HEK293 (cell line): Measurements from ENCODE around the gene FBXL15.

Experiments
- EGR2 ChIP-seq: fragments of 450-650 bp; formaldehyde crosslinking; IDR thresholded peaks from 2 replicates; pipeline ENCODE4 v1.5.1; 2016; ENCODE audit warnings: low read depth, missing biosample characterization, missing genetic modification characterization
- FEZF1 ChIP-seq: fragments of 450-650 bp; formaldehyde crosslinking; IDR thresholded peaks from 2 replicates; pipeline ENCODE4 v1.5.1; 2016; ENCODE audit warnings: missing biosample characterization, missing genetic modification characterization
- GFI1B ChIP-seq: fragments of 450-650 bp; formaldehyde crosslinking; IDR thresholded peaks from 2 replicates; pipeline ENCODE4 v1.5.1; 2016; ENCODE audit warnings: missing biosample characterization, missing genetic modification characterization
- GLIS2 ChIP-seq: fragments of 450-650 bp; formaldehyde crosslinking; IDR thresholded peaks from 2 replicates; pipeline ENCODE4 v1.5.1; 2016; ENCODE audit warnings: missing biosample characterization, missing genetic modification characterization
- HOXC10 ChIP-seq: sonication (generic); formaldehyde crosslinking; IDR thresholded peaks from 2 replicates; pipeline ENCODE4 v1.8.1; 2023; ENCODE audit warnings: mild to moderate bottlenecking, missing genetic modification reagents
- HOXD13 ChIP-seq: sonication (generic); formaldehyde crosslinking; IDR thresholded peaks from 2 replicates; pipeline ENCODE4 v1.8.0; 2022; ENCODE audit warnings: missing genetic modification reagents, borderline replicate concordance
- MZF1 ChIP-seq: fragments of 450-650 bp; formaldehyde crosslinking; IDR thresholded peaks from 2 replicates; pipeline ENCODE4 v1.5.1; 2017; ENCODE audit warnings: missing biosample characterization, missing genetic modification characterization, borderline replicate concordance
- SP3 ChIP-seq: fragments of 450-650 bp; formaldehyde crosslinking; IDR thresholded peaks from 2 replicates; pipeline ENCODE4 v1.5.1; 2016; ENCODE audit warnings: missing biosample characterization, missing genetic modification characterization
- ZBTB7A ChIP-seq: fragments of 450-650 bp; formaldehyde crosslinking; IDR thresholded peaks from 2 replicates; pipeline ENCODE4 v1.5.1; 2016; ENCODE audit warnings: low read depth, missing biosample characterization, missing genetic modification characterization
- ZFP3 ChIP-seq: fragments of 450-650 bp; formaldehyde crosslinking; IDR thresholded peaks from 2 replicates; pipeline ENCODE4 v1.5.1; 2016; ENCODE audit warnings: low read depth, missing biosample characterization, missing genetic modification characterization
- ZFP41 ChIP-seq: fragments of 450-650 bp; formaldehyde crosslinking; IDR thresholded peaks from 2 replicates; pipeline ENCODE4 v1.5.1; 2016; ENCODE audit warnings: missing biosample characterization, missing genetic modification characterization, borderline replicate concordance
- ZNF146 ChIP-seq: fragments of 450-650 bp; formaldehyde crosslinking; IDR thresholded peaks from 2 replicates; pipeline ENCODE4 v1.5.1; 2016; ENCODE audit warnings: missing biosample characterization, missing genetic modification characterization
- ZNF2 ChIP-seq: fragments of 450-650 bp; formaldehyde crosslinking; IDR thresholded peaks from 2 replicates; pipeline ENCODE4 v1.5.1; 2016; ENCODE audit warnings: missing biosample characterization, missing genetic modification characterization
- ZNF23 ChIP-seq: fragments of 450-650 bp; formaldehyde crosslinking; IDR thresholded peaks from 2 replicates; pipeline ENCODE4 v1.5.1; 2016; ENCODE audit warnings: missing biosample characterization, missing genetic modification characterization, borderline replicate concordance
- ZNF266 ChIP-seq: fragments of 450-650 bp; formaldehyde crosslinking; IDR thresholded peaks from 2 replicates; pipeline ENCODE4 v1.5.1; 2016; ENCODE audit warnings: missing biosample characterization, missing genetic modification characterization, low read depth
- ZNF292 ChIP-seq: fragments of 450-650 bp; formaldehyde crosslinking; IDR thresholded peaks from 2 replicates; pipeline ENCODE4 v1.5.1; 2016; ENCODE audit warnings: low read depth, missing biosample characterization, missing genetic modification characterization, borderline replicate concordance
- ZNF335 ChIP-seq: fragments of 450-650 bp; formaldehyde crosslinking; conservative IDR thresholded peaks from 2 replicates; pipeline ENCODE4 v1.5.1; 2016; ENCODE audit warnings: missing biosample characterization, missing genetic modification characterization
- ZNF394 ChIP-seq: fragments of 450-650 bp; formaldehyde crosslinking; IDR thresholded peaks from 2 replicates; pipeline ENCODE4 v1.5.1; 2016; ENCODE audit warnings: missing biosample characterization, missing genetic modification characterization, mild to moderate bottlenecking, moderate library complexity, borderline replicate concordance
- ZNF423 ChIP-seq: fragments of 450-650 bp; formaldehyde crosslinking; IDR thresholded peaks from 2 replicates; pipeline ENCODE4 v1.5.1; 2016; ENCODE audit warnings: missing biosample characterization, missing genetic modification characterization
- ZNF433 ChIP-seq: fragments of 450-650 bp; formaldehyde crosslinking; IDR thresholded peaks from 2 replicates; pipeline ENCODE4 v1.5.1; 2016; ENCODE audit warnings: missing biosample characterization, missing genetic modification characterization, low read depth
- ZNF549 ChIP-seq: fragments of 450-650 bp; IDR thresholded peaks from 2 replicates; pipeline ENCODE4 v1.5.1; 2018; ENCODE audit warnings: missing biosample characterization, missing genetic modification characterization, mild to moderate bottlenecking, inconsistent platforms, moderate library complexity
- ZNF571 ChIP-seq: fragments of 450-650 bp; formaldehyde crosslinking; IDR thresholded peaks from 2 replicates; pipeline ENCODE4 v1.5.0; 2017; ENCODE audit warnings: missing biosample characterization, missing genetic modification characterization
- ZNF610 ChIP-seq: fragments of 450-650 bp; formaldehyde crosslinking; IDR thresholded peaks from 2 replicates; pipeline ENCODE4 v1.5.1; 2016; ENCODE audit warnings: missing biosample characterization, missing genetic modification characterization, borderline replicate concordance
- ZNF701 ChIP-seq: fragments of 450-650 bp; formaldehyde crosslinking; IDR thresholded peaks from 2 replicates; pipeline ENCODE4 v1.5.1; 2016; ENCODE audit warnings: missing biosample characterization, missing genetic modification characterization
- ZNF776 ChIP-seq: fragments of 450-650 bp; formaldehyde crosslinking; IDR thresholded peaks from 2 replicates; pipeline ENCODE4 v1.5.0; 2017; ENCODE audit warnings: missing biosample characterization, missing genetic modification characterization, borderline replicate concordance
- ZNF792 ChIP-seq: fragments of 450-650 bp; formaldehyde crosslinking; IDR thresholded peaks from 2 replicates; pipeline ENCODE4 v1.5.1; 2016; ENCODE audit warnings: missing biosample characterization, missing genetic modification characterization
- ZNF830 ChIP-seq: fragments of 450-650 bp; IDR thresholded peaks from 2 replicates; pipeline ENCODE4 v1.5.0; 2018; ENCODE audit warnings: missing biosample characterization, missing genetic modification characterization, low read depth, mild to moderate bottlenecking, moderate library complexity
- TF ChIP-seq, protein P1 (sequence below): fragments of 450-650 bp; formaldehyde crosslinking; IDR thresholded peaks from 2 replicates; pipeline ENCODE4 v1.5.1; 2016; ENCODE audit warnings: missing biosample characterization, missing genetic modification characterization
- TF ChIP-seq, protein P2 (sequence below): fragments of 450-650 bp; formaldehyde crosslinking; IDR thresholded peaks from 2 replicates; pipeline ENCODE4 v1.5.1; 2016; ENCODE audit warnings: missing biosample characterization, missing genetic modification characterization
- TF ChIP-seq, protein P3 (sequence below): fragments of 450-650 bp; formaldehyde crosslinking; IDR thresholded peaks from 2 replicates; pipeline ENCODE4 v1.5.1; 2016; ENCODE audit warnings: missing biosample characterization, missing genetic modification characterization
- TF ChIP-seq, protein P4 (sequence below): fragments of 450-650 bp; formaldehyde crosslinking; IDR thresholded peaks from 2 replicates; pipeline ENCODE4 v1.5.0; 2017; ENCODE audit warnings: missing biosample characterization, missing genetic modification characterization, borderline replicate concordance

Gene FBXL15

DNA sequence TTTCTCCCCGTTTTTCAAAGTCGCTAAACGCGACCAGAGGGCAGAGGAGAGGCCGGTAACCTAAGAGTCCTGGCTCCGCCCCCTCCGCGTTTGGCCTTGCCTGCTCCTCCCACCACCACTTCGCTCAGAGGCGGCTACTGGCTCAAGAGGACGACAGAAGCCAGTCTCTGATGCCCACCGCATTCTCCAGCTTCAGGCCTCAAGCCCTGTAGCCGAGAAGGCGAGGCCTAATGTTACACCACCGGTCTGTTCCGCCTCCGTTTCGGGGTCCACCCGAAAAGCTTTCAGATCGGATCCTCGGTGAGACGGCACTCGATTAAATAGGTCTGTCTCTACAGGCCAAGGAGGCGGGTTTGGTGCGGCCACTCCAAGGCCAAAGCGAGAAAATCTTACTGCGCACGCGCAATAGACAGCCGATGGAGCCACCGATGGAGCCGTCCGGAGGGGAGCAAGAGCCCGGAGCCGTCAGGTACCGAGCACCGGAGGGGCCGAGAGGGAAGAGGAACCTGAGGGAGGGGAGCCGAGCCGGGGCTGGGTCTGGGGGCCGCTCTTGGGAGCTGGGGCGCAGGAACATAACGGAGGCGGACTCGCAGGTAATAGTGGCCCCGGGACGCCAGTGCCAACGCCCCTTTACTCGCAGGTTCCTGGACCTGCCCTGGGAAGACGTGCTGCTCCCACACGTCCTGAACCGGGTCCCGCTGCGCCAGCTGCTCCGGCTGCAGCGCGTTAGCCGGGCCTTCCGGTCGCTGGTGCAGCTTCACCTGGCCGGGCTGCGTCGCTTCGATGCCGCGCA, at the start of gene FBXL15 (continued):
- TF ChIP-seq ZFP3 (tag by site-specific recombination) (peak; percentile 80), ZFP41 (tag by site-specific recombination) (no peak), ZNF146 (tag by site-specific recombination) (peak; percentile 67; the same call in 1 of the 2 replicates), ZBTB7A (tag by site-specific recombination) (peak; percentile 93), FEZF1 (peak; percentile 41; the same call in 1 of the 2 replicates), ZNF23 (tag by site-specific recombination) (no peak), ZNF792 (tag by site-specific recombination) (peak; percentile 46; the same call in 1 of the 2 replicates), SP3 (tag by site-specific recombination) (peak; percentile 93), ZNF571 (tag by site-specific recombination) (no peak), GFI1B (tag by site-specific recombination) (0 out of 2 replicates have a peak, but pooled peaks have one; percentile 14), EGR2 (tag by site-specific recombination) (peak; percentile 37; the same call in 1 of the 2 replicates), MZF1 (peak; percentile 80; the same call in 1 of the 2 replicates), ZNF335 (tag by site-specific recombination) (peak; percentile 72), HOXC10 (CRISPR knock-in tag) (no peak), ZNF433 (tag by site-specific recombination) (no peak), ZNF776 (tag by site-specific recombination) (no peak), ZNF2 (peak; percentile 96), ZNF701 (tag by site-specific recombination) (no peak), ZNF292 (tag by site-specific recombination) (no peak), ZNF610 (peak; percentile 88; the same call in 1 of the 2 replicates), HOXD13 (CRISPR knock-in tag) (no peak), ZNF266 (tag by site-specific recombination) (no peak), GLIS2 (tag by site-specific recombination) (no peak), ZNF423 (no peak), ZNF830 (tag by site-specific recombination) (no peak), ZNF549 (tag by site-specific recombination) (no peak), ZNF394 (tag by site-specific recombination) (peak; percentile 99)
- TF ChIP-seq, protein P1, sequence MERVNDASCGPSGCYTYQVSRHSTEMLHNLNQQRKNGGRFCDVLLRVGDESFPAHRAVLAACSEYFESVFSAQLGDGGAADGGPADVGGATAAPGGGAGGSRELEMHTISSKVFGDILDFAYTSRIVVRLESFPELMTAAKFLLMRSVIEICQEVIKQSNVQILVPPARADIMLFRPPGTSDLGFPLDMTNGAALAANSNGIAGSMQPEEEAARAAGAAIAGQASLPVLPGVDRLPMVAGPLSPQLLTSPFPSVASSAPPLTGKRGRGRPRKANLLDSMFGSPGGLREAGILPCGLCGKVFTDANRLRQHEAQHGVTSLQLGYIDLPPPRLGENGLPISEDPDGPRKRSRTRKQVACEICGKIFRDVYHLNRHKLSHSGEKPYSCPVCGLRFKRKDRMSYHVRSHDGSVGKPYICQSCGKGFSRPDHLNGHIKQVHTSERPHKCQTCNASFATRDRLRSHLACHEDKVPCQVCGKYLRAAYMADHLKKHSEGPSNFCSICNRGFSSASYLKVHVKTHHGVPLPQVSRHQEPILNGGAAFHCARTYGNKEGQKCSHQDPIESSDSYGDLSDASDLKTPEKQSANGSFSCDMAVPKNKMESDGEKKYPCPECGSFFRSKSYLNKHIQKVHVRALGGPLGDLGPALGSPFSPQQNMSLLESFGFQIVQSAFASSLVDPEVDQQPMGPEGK (tag by site-specific recombination) = peak; percentile 94
- TF ChIP-seq, protein P2, sequence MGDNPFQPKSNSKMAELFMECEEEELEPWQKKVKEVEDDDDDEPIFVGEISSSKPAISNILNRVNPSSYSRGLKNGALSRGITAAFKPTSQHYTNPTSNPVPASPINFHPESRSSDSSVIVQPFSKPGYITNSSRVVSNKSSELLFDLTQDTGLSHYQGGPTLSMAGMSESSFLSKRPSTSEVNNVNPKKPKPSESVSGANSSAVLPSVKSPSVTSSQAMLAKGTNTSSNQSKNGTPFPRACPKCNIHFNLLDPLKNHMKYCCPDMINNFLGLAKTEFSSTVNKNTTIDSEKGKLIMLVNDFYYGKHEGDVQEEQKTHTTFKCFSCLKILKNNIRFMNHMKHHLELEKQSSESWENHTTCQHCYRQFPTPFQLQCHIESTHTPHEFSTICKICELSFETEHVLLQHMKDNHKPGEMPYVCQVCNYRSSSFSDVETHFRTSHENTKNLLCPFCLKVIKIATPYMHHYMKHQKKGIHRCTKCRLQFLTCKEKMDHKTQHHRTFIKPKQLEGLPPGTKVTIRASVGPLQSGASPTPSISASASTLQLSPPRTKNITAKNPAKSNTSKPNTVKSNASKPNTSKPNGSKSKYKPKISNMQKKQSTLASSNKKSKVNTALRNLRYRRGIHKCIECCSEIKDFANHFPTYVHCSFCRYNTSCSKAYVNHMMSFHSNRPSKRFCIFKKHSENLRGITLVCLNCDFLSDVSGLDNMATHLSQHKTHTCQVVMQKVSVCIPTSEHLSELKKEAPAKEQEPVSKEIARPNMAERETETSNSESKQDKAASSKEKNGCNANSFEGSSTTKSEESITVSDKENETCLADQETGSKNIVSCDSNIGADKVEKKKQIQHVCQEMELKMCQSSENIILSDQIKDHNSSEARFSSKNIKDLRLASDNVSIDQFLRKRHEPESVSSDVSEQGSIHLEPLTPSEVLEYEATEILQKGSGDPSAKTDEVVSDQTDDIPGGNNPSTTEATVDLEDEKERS (tag by site-specific recombination) = 0 out of 2 replicates have a peak, but pooled peaks have one; percentile 18
- TF ChIP-seq, protein P3, sequence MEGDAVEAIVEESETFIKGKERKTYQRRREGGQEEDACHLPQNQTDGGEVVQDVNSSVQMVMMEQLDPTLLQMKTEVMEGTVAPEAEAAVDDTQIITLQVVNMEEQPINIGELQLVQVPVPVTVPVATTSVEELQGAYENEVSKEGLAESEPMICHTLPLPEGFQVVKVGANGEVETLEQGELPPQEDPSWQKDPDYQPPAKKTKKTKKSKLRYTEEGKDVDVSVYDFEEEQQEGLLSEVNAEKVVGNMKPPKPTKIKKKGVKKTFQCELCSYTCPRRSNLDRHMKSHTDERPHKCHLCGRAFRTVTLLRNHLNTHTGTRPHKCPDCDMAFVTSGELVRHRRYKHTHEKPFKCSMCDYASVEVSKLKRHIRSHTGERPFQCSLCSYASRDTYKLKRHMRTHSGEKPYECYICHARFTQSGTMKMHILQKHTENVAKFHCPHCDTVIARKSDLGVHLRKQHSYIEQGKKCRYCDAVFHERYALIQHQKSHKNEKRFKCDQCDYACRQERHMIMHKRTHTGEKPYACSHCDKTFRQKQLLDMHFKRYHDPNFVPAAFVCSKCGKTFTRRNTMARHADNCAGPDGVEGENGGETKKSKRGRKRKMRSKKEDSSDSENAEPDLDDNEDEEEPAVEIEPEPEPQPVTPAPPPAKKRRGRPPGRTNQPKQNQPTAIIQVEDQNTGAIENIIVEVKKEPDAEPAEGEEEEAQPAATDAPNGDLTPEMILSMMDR (tag by site-specific recombination) = no peak
- TF ChIP-seq, protein P4, sequence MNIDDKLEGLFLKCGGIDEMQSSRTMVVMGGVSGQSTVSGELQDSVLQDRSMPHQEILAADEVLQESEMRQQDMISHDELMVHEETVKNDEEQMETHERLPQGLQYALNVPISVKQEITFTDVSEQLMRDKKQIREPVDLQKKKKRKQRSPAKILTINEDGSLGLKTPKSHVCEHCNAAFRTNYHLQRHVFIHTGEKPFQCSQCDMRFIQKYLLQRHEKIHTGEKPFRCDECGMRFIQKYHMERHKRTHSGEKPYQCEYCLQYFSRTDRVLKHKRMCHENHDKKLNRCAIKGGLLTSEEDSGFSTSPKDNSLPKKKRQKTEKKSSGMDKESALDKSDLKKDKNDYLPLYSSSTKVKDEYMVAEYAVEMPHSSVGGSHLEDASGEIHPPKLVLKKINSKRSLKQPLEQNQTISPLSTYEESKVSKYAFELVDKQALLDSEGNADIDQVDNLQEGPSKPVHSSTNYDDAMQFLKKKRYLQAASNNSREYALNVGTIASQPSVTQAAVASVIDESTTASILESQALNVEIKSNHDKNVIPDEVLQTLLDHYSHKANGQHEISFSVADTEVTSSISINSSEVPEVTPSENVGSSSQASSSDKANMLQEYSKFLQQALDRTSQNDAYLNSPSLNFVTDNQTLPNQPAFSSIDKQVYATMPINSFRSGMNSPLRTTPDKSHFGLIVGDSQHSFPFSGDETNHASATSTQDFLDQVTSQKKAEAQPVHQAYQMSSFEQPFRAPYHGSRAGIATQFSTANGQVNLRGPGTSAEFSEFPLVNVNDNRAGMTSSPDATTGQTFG (tag by site-specific recombination) = no peak
